ENCODE results near the gene TRMT1.

Gene TRMT1

GRCh38 chr19:13087795-13088537 lies 28.6 kb downstream of the TRMT1 start:
- no peak for TF ChIP-seq CTCF (IDR thresholded peaks at IDR 0.05; ENCODE audit: control insufficient read depth, insufficient read depth, low read depth, low read length, missing control alignments)
- no peak for DNase-seq (ENCODE audit: low read depth)
- no peak overlapping the region for H3K4me3 ChIP-seq (ENCODE audit: control insufficient read depth, low read depth, low read length)

- TF ChIP-seq CTCF (IDR thresholded peaks at IDR 0.05; ENCODE audit: control insufficient read depth, insufficient read depth, low read depth, low read length, missing control alignments) = no peak
- H3K4me3 ChIP-seq (ENCODE audit: control insufficient read depth, low read depth, low read length) = no peak overlapping the region
- DNase-seq (ENCODE audit: low read depth) = no peak
Observed at GRCh38 chr19:13087295-13087694, 29.2 kb downstream of the TRMT1 start.

DNA sequence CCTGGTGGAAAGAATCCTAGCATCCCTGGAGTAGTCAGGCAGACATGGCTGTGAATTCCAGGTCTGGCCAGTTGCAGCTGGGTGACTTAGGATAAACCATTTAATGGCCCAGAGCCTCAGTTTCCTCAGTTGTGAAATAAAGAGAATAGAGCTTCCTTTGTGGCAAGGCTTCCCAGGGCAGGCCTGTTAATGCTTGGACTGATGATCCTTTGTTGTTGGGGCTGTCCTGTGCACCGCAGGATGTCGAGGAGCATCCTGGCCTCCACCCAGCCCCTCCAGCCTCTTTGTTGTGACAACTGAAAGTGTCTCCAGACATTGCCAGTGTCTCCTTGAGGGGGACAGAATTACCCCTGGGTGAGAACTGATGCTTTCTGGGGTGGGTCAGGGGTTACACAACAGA lies 30.2 kb downstream of the TRMT1 start:
- DNase-seq (ENCODE audit: low read depth) = no peak
- no peak for TF ChIP-seq CTCF (IDR thresholded peaks at IDR 0.05; ENCODE audit: control insufficient read depth, insufficient read depth, low read depth, low read length, missing control alignments)
- H3K4me3 ChIP-seq (ENCODE audit: control insufficient read depth, low read depth, low read length) = no peak overlapping the region

DNA sequence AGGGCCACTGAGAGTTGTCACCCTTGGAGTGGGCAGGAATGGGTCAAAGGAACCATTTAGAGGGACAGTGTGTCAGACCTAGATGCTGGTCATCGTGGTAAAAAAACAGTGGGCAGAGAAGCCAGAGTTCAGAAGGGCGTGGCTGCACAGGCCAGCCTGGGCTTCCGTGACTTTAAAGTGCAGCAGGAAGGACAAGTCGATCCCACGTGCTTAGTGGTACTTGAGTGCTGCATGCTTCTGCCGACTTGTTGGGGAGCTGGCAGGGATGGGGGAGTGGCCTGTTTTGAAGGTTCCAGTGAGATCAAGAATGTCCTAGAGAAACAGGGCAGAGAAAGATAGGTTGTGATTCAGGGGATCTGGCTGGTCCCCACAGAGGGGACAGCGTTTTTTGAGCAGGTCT lies 30.9 kb downstream of the TRMT1 start:
- H3K4me3 ChIP-seq (ENCODE audit: control insufficient read depth, low read depth, low read length) = no peak overlapping the region
- TF ChIP-seq CTCF (IDR thresholded peaks at IDR 0.05; ENCODE audit: control insufficient read depth, insufficient read depth, low read depth, low read length, missing control alignments) = no peak
- no peak for DNase-seq (ENCODE audit: low read depth)

- no peak for DNase-seq (ENCODE audit: low read depth)
- no peak overlapping the region for H3K4me3 ChIP-seq (ENCODE audit: control insufficient read depth, low read depth, low read length)
- TF ChIP-seq CTCF (IDR thresholded peaks at IDR 0.05; ENCODE audit: control insufficient read depth, insufficient read depth, low read depth, low read length, missing control alignments) = no peak
Observed at GRCh38 chr19:13083627-13084026, 32.9 kb downstream of the TRMT1 start.

DNA sequence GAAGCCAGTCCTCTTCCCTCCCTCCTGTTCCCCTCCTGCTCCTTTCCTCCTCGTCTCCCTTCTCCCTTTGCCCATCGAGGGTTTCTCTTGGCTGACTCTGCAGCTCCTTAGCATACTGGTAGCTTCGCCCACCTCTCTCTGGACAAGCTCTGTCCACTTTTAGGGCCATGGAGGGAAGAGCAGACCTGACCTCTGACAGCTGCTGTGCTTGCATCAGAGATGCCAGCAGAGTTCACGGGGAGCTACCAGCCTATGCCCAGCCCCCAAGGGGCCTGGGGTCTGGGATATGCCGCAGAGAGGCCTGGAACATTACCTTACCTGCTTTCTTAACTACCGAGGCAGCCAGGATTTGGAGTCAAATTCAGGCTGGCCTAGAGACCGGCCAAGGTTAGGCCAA lies 33.5 kb downstream of the TRMT1 start:
- H3K4me3 ChIP-seq (ENCODE audit: control insufficient read depth, low read depth, low read length) = no peak overlapping the region

More for the DNA sequence above, 33.5 kb downstream of the TRMT1 start:
- no peak for TF ChIP-seq CTCF (IDR thresholded peaks at IDR 0.05; ENCODE audit: control insufficient read depth, insufficient read depth, low read depth, low read length, missing control alignments)
- no peak for DNase-seq (ENCODE audit: low read depth)
